ENCODE results near the gene HOXB9. TPM values are rescaled to one million over a fixed set of nuclear protein-coding genes. Genes with fewer than 3 reads are reported as not detected.

The HOXB9 gene
- total and polyA plus RNA-seq, 2 donors (not counting 1 experiment from before 2014, with no cell fraction given): not detected

GRCh38 chr17:48595278-48595999 is 30.7 kb downstream of the HOXB9 start:
- Histone ChIP-seq H3K4me1 (ENCODE audit: control insufficient read depth, extremely low read depth, insufficient read depth, low read length) (peaks cover 4% of the 10 kb centered on the region), H3K9ac (ENCODE audit: insufficient read depth, low read length) (peak overlapping the region; percentile 83), H3K4me3 (replicated peaks in 1 of 4; ENCODE audit: control extremely low read depth in 1 of 4, insufficient read depth in 1 of 4, low read depth in 3 of 4, low read length in 4 of 4) (peak overlapping the region; percentile 83 to 93 (median 88)), H3K27me3 (ENCODE audit: control insufficient read depth, insufficient read depth, low read length) (no peaks in the 10 kb centered on the region), H4K20me1 (ENCODE audit: control insufficient read depth, extremely low read depth, insufficient read depth, low read length) (no peaks in the 10 kb centered on the region), H3K4me2 (ENCODE audit: extremely low read depth, insufficient read depth, low read length) (peak overlapping the region; percentile 95), H3K27ac (ENCODE audit: insufficient read depth, low read length) (peak overlapping the region; percentile 92), H3K36me3 (ENCODE audit: control insufficient read depth, insufficient read depth, low read length) (peaks cover 4% of the 10 kb centered on the region), H3K79me2 (ENCODE audit: control insufficient read depth, insufficient read depth, low read length) (peaks cover 97% of the 10 kb centered on the region), H2AFZ (ENCODE audit: low read length) (no peak overlapping the region), H3K9me3 (ENCODE audit: control insufficient read depth, insufficient read depth, low read depth, low read length) (no peaks in the 10 kb centered on the region)
- TF ChIP-seq EZH2 (IDR thresholded peaks at IDR 0.05; ENCODE audit: low read length, missing control alignments) (no peak), CTCF (conservative IDR thresholded peaks at IDR 0.05 in 1 of 2, IDR thresholded peaks at IDR 0.05 in 1 of 2; ENCODE audit: low read depth in 1 of 2, low read length in 2 of 2) (no peak)
- DNase-seq (ENCODE audit: low read depth in 2 of 2): peak in 1 of 2 donors; percentile 41

GRCh38 chr17:48594538-48595277 is 31.4 kb downstream of the HOXB9 start:
- DNase-seq (ENCODE audit: low read depth in 2 of 2): peak in 1 of 2 donors; percentile 69
- Histone ChIP-seq H3K4me1 (ENCODE audit: control insufficient read depth, extremely low read depth, insufficient read depth, low read length) (peaks cover 4% of the 10 kb centered on the region), H4K20me1 (ENCODE audit: control insufficient read depth, extremely low read depth, insufficient read depth, low read length) (no peaks in the 10 kb centered on the region), H3K9me3 (ENCODE audit: control insufficient read depth, insufficient read depth, low read depth, low read length) (no peaks in the 10 kb centered on the region), H3K4me2 (ENCODE audit: extremely low read depth, insufficient read depth, low read length) (peak overlapping the region; percentile 95), H3K36me3 (ENCODE audit: control insufficient read depth, insufficient read depth, low read length) (peaks cover 4% of the 10 kb centered on the region), H3K27me3 (ENCODE audit: control insufficient read depth, insufficient read depth, low read length) (no peaks in the 10 kb centered on the region), H3K27ac (ENCODE audit: insufficient read depth, low read length) (peak overlapping the region; percentile 92), H3K79me2 (ENCODE audit: control insufficient read depth, insufficient read depth, low read length) (peaks cover 97% of the 10 kb centered on the region), H2AFZ (ENCODE audit: low read length) (no peak overlapping the region), H3K9ac (ENCODE audit: insufficient read depth, low read length) (peak overlapping the region; percentile 38), H3K4me3 (replicated peaks in 1 of 4; ENCODE audit: control extremely low read depth in 1 of 4, insufficient read depth in 1 of 4, low read depth in 3 of 4, low read length in 4 of 4) (peak overlapping the region; percentile 83 to 93 (median 88))
- TF ChIP-seq CTCF (conservative IDR thresholded peaks at IDR 0.05 in 1 of 2, IDR thresholded peaks at IDR 0.05 in 1 of 2; ENCODE audit: low read depth in 1 of 2, low read length in 2 of 2) (no peak), EZH2 (IDR thresholded peaks at IDR 0.05; ENCODE audit: low read length, missing control alignments) (no peak)

- Histone ChIP-seq H4K20me1 (ENCODE audit: control insufficient read depth, extremely low read depth, insufficient read depth, low read length) (no peaks in the 10 kb centered on the region), H3K4me3 (replicated peaks in 1 of 4; ENCODE audit: control extremely low read depth in 1 of 4, insufficient read depth in 1 of 4, low read depth in 3 of 4, low read length in 4 of 4) (peak overlapping the region; percentile 83 to 98 (median 92)), H3K4me2 (ENCODE audit: extremely low read depth, insufficient read depth, low read length) (peak overlapping the region; percentile 95), H3K9ac (ENCODE audit: insufficient read depth, low read length) (peak overlapping the region; percentile 32), H3K27ac (ENCODE audit: insufficient read depth, low read length) (peak overlapping the region; percentile 98), H3K79me2 (ENCODE audit: control insufficient read depth, insufficient read depth, low read length) (peaks cover 97% of the 10 kb centered on the region), H2AFZ (ENCODE audit: low read length) (no peak overlapping the region), H3K9me3 (ENCODE audit: control insufficient read depth, insufficient read depth, low read depth, low read length) (no peaks in the 10 kb centered on the region), H3K27me3 (ENCODE audit: control insufficient read depth, insufficient read depth, low read length) (no peaks in the 10 kb centered on the region), H3K36me3 (ENCODE audit: control insufficient read depth, insufficient read depth, low read length) (peaks cover 4% of the 10 kb centered on the region), H3K4me1 (ENCODE audit: control insufficient read depth, extremely low read depth, insufficient read depth, low read length) (peaks cover 4% of the 10 kb centered on the region)
- TF ChIP-seq EZH2 (IDR thresholded peaks at IDR 0.05; ENCODE audit: low read length, missing control alignments): no peak
- peak; percentile 79 to 90 for TF ChIP-seq CTCF (conservative IDR thresholded peaks at IDR 0.05 in 1 of 2, IDR thresholded peaks at IDR 0.05 in 1 of 2; ENCODE audit: low read depth in 1 of 2, low read length in 2 of 2)
- DNase-seq (ENCODE audit: low read depth in 2 of 2): peak; percentile 87 to 100
These were observed 32.2 kb downstream of the HOXB9 start for GRCh38 chr17:48593840-48594537.

All from fibroblast of lung (primary cell).